Hepatocyte (in vitro differentiated cells): ENCODE measurements around the gene BCL11A. TPM values are rescaled to one million over a fixed set of nuclear protein-coding genes. Genes with fewer than 3 reads are reported as not detected.
A peak's percentile ranks its signal among the peaks of the same experiment; 100 is the strongest.

Experiments used
- DNase-seq: peaks from one replicate; pipeline ENCODE4 v3.0.0-alpha.2; 2016; ENCODE audit warnings: low spot score
- H2AFZ ChIP-seq: fragments of 200-600 bp; sonication (generic); 2 replicates; pipeline ENCODE4 v1.6.0; 2016; ENCODE audit warnings: antibody characterized with exemption, mild to moderate bottlenecking
- H3K27ac ChIP-seq: fragments of 200-600 bp; sonication (generic); 2 replicates; pipeline ENCODE4 v1.5.1; 2016; ENCODE audit warnings: mild to moderate bottlenecking
- H3K27me3 ChIP-seq: fragments of 200-600 bp; sonication (generic); 2 replicates; pipeline ENCODE4 v1.6.1; 2016
- H3K36me3 ChIP-seq: fragments of 200-600 bp; sonication (generic); replicated peaks from 2 replicates; pipeline ENCODE4 v1.5.1; 2016; ENCODE audit warnings: low read depth; ENCODE audit not compliant: insufficient read depth
- H3K4me1 ChIP-seq: fragments of 200-600 bp; sonication (generic); 2 replicates; pipeline ENCODE4 v1.5.1; 2016; ENCODE audit warnings: mild to moderate bottlenecking, moderate library complexity; ENCODE audit not compliant: insufficient read depth
- H3K4me2 ChIP-seq: fragments of 200-600 bp; sonication (generic); 2 replicates; pipeline ENCODE4 v1.6.0; 2016
- H3K4me3 ChIP-seq: fragments of 200-600 bp; sonication (generic); 2 replicates; pipeline ENCODE4 v1.5.1; 2016; ENCODE audit warnings: mild to moderate bottlenecking
- H3K79me2 ChIP-seq: fragments of 200-600 bp; sonication (generic); 2 replicates; pipeline ENCODE4 v1.6.0; 2017; ENCODE audit warnings: mild to moderate bottlenecking
- H3K9me2 ChIP-seq: fragments of 200-600 bp; sonication (generic); replicated peaks from 2 replicates; pipeline ENCODE4 v1.6.0; 2017; ENCODE audit warnings: mild to moderate bottlenecking; ENCODE audit not compliant: insufficient read depth
- H3K9me3 ChIP-seq: fragments of 200-600 bp; sonication (generic); 2 replicates; pipeline ENCODE4 v1.5.1; 2016; ENCODE audit warnings: low read depth, mild to moderate bottlenecking
- H4K20me1 ChIP-seq: fragments of 200-600 bp; sonication (generic); 2 replicates; pipeline ENCODE4 v1.6.0; 2016; ENCODE audit warnings: mild to moderate bottlenecking; ENCODE audit not compliant: insufficient read depth, poor library complexity, severe bottlenecking
- CTCF ChIP-seq: fragments of 200-600 bp; sonication (generic); IDR thresholded peaks from 2 replicates; pipeline ENCODE4 v1.5.1; 2016; ENCODE audit warnings: antibody characterized with exemption, mild to moderate bottlenecking; ENCODE audit not compliant: poor library complexity
- EZH2 ChIP-seq: fragments of 200-600 bp; sonication (generic); IDR thresholded peaks from 2 replicates; pipeline ENCODE4 v1.6.1; 2016; ENCODE audit warnings: antibody characterized with exemption, mild to moderate bottlenecking, borderline replicate concordance
- EZH2phosphoT487 ChIP-seq: fragments of 200-600 bp; sonication (generic); IDR thresholded peaks from one replicate; pipeline ENCODE4 v1.6.1; 2018; ENCODE audit warnings: antibody characterized with exemption, mild to moderate bottlenecking, low read depth, moderate library complexity; ENCODE audit not compliant: unreplicated experiment, severe bottlenecking
- WGBS: methylation state at CpG from one replicate; pipeline ENCODE4 v1.1.6; 2016; ENCODE audit warnings: low lambda C conversion rate; ENCODE audit errors: missing lambda C conversion rate; 5-methylcytosine and 5-hydroxymethylcytosine counted together
- polyA plus RNA-seq: library from polyadenylated mRNA; unstranded; fragments of >200 nt; fragmentation: Nextera tagmentation; extraction: Ambion mirVana; gene quantifications from 2 replicates; pipeline ENCODE4 v1.2.1, GENCODE V29; 2016
- total RNA-seq: library from RNA; depleted of rRNA; stranded (reverse); fragments of >200 nt; gene quantifications from 2 replicates; pipeline ENCODE4 v1.2.3, GENCODE V29; 2014

Gene BCL11A
- total and polyA plus RNA-seq, 2 experiments from 2014 or later: 14.4 to 22.6 TPM

- peaks cover 94% of the 10 kb centered on the region for H3K79me2 ChIP-seq
- peak overlapping the region; percentile 87 for H3K27ac ChIP-seq
- no peak overlapping the region for H2AFZ ChIP-seq
These were observed 37.7 kb downstream of the BCL11A start for GRCh38 chr2:60515721-60516226.

GRCh38 chr2:60513996-60514395, 39.5 kb downstream of the BCL11A start:
- H3K4me3 ChIP-seq: no peak overlapping the region
- H3K79me2 ChIP-seq: peaks cover 94% of the 10 kb centered on the region
- H3K9me3 ChIP-seq: no peaks in the 10 kb centered on the region
- no peaks in the 10 kb centered on the region for H3K9me2 ChIP-seq
- DNase-seq: no peak
- no peaks in the 10 kb centered on the region for H4K20me1 ChIP-seq
- H3K4me2 ChIP-seq: peak overlapping the region; percentile 45
- H3K27ac ChIP-seq: peak overlapping the region; percentile 93
- H3K27me3 ChIP-seq: no peaks in the 10 kb centered on the region
- 91% methylated on average over 4 of the region's 4 CpGs for WGBS
- TF ChIP-seq CTCF: no peak
- peaks cover 49% of the 10 kb centered on the region for H3K4me1 ChIP-seq
- H3K36me3 ChIP-seq: no peaks in the 10 kb centered on the region
- H2AFZ ChIP-seq: no peak overlapping the region

More at GRCh38 chr2:60515721-60516226, 37.7 kb downstream of the BCL11A start:
- H3K4me2 ChIP-seq: peak overlapping the region; percentile 45
- H3K36me3 ChIP-seq: no peaks in the 10 kb centered on the region
- no peaks in the 10 kb centered on the region for H3K27me3 ChIP-seq
- no peaks in the 10 kb centered on the region for H3K9me3 ChIP-seq
- DNase-seq: peak; percentile 64
- H3K4me3 ChIP-seq: no peak overlapping the region
- H3K4me1 ChIP-seq: peaks cover 45% of the 10 kb centered on the region
- no peak for TF ChIP-seq EZH2
- no peak for TF ChIP-seq CTCF
- TF ChIP-seq EZH2phosphoT487: no peak
- no peaks in the 10 kb centered on the region for H4K20me1 ChIP-seq
- 92% methylated on average over 7 of the region's 7 CpGs for WGBS
- no peaks in the 10 kb centered on the region for H3K9me2 ChIP-seq

GRCh38 chr2:60513191-60513590, 40.3 kb downstream of the BCL11A start:
- peak overlapping the region; percentile 93 for H3K27ac ChIP-seq
- no peak overlapping the region for H3K4me3 ChIP-seq
- peaks cover under 1% of the 10 kb centered on the region for H4K20me1 ChIP-seq
- WGBS: 96% methylated on average over 5 of the region's 5 CpGs
- H3K9me3 ChIP-seq: no peaks in the 10 kb centered on the region
- no peak overlapping the region for H3K4me2 ChIP-seq
- no peak for TF ChIP-seq EZH2
- peaks cover 94% of the 10 kb centered on the region for H3K79me2 ChIP-seq
- no peaks in the 10 kb centered on the region for H3K9me2 ChIP-seq
- H3K4me1 ChIP-seq: peaks cover 57% of the 10 kb centered on the region
- H3K36me3 ChIP-seq: no peaks in the 10 kb centered on the region
- no peak for DNase-seq
- no peak overlapping the region for H2AFZ ChIP-seq
- H3K27me3 ChIP-seq: no peaks in the 10 kb centered on the region

- peak overlapping the region; percentile 93 for H3K27ac ChIP-seq
These were observed 40.8 kb downstream of the BCL11A start for GRCh38 chr2:60512641-60513040.

More at GRCh38 chr2:60512641-60513040, 40.8 kb downstream of the BCL11A start:
- H3K4me2 ChIP-seq: peak overlapping the region; percentile 46
- no peaks in the 10 kb centered on the region for H3K27me3 ChIP-seq
- 71% methylated on average over 6 of the region's 6 CpGs for WGBS
- peak; percentile 61 for DNase-seq
- TF ChIP-seq EZH2 (no peak), CTCF (no peak), EZH2phosphoT487 (no peak)
- no peaks in the 10 kb centered on the region for H3K9me3 ChIP-seq
- H3K79me2 ChIP-seq: peaks cover 94% of the 10 kb centered on the region
- H3K4me3 ChIP-seq: no peak overlapping the region
- peaks cover 63% of the 10 kb centered on the region for H3K4me1 ChIP-seq
- H3K9me2 ChIP-seq: no peaks in the 10 kb centered on the region
- H4K20me1 ChIP-seq: peaks cover 6% of the 10 kb centered on the region
- H3K36me3 ChIP-seq: no peaks in the 10 kb centered on the region
- no peak overlapping the region for H2AFZ ChIP-seq
